HG02642 (cell line): ENCODE measurements around the gene PITX1.

Source experiments
- ATAC-seq: cut with Tn5 transposase; IDR thresholded peaks from one replicate; pipeline ENCODE4 v1.9.1; 2021; ENCODE audit warnings: mild to moderate bottlenecking; ENCODE audit not compliant: unreplicated experiment, poor library complexity

PITX1 gene

GRCh38 chr5:135030956-135031812, 2.8 kb downstream of the PITX1 start:
- no peak for ATAC-seq

GRCh38 chr5:135030123-135030955, 3.7 kb downstream of the PITX1 start:
- no peak for ATAC-seq

DNA sequence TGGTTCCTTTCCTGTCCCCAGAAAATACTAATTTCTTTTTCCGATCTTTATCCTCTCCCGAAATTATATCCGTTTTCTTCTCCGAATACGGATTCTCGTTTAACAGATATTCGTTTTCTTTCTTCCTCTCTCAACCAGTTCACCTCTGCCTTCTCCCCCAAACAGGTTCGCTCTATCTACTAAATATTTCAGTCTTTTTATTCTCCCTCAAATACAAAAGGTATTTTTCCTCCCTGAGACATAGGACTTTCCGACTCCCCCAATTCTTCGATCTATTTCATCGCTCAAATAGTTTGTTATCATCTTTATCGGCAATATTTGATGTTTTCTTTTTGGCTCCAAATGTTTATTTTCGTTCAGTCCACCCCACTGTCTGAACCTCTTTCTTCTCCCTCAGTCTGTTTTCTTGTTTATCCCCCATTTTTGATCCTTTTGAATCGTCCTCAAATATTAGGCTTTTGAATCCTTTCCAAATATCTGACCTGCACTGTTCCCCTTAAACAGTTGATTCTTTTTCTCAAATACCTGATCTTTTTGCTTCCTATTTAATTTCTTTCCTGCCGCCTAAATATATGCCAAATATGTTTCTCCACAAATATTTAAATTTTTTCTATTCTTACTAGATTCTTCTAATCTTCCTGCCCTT, 4.4 kb downstream of the PITX1 start:
- ATAC-seq, result no peak

GRCh38 chr5:135028791-135029476, 5.1 kb downstream of the PITX1 start:
- ATAC-seq, result no peak

- ATAC-seq, result no peak
Measured at GRCh38 chr5:135027697-135028615, 6.1 kb downstream of the PITX1 start.

GRCh38 chr5:135027266-135027696, 6.7 kb downstream of the PITX1 start:
- no peak for ATAC-seq

GRCh38 chr5:135026645-135027265, 7.3 kb downstream of the PITX1 start:
- ATAC-seq, result no peak

DNA sequence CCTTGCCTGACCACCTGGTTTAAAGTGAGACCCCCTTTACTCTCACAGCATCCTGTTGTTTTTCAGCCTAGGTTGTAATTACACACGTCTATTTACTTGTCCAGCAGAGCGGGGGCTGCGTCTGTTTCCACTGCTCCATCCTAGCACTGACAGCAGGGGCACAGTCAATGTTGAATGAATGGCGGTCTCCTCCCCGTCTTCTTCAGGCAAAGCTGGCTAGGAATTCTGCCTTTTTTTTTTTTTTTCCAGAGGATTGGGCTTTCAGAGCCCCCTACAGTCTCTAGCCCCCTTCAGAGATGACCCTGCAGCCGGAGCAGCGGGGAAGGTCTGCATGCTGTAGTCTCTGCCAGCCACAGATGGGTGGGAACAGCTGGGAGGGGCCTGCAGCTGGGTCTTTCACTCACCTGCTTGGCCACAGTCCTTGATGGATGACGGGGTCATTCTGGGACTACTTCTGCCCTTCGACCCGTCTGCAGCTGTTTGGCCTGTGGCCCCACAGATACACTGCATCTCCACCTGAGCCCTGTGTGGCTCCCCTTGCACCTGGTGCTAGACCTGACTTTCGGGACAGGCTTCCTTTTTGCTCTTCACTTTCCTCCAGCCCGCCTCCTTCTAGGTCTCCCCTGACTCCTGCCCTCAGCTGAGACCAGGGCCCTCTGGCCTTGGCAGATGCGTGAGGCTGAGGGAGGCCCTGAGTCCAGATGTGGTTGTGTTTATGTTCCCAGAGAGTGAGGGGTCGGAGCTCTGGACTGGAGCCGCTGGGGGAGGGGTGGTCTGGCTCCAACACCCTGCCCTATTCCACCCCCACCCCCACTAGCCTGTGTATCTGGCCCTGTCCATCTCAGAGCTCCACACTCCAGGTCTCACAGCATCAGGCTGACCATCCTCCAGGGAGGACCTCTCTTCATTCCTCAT, 8.0 kb downstream of the PITX1 start:
- ATAC-seq, result no peak

- ATAC-seq, result no peak
Measured at GRCh38 chr5:135024956-135025729, 8.9 kb downstream of the PITX1 start.

DNA sequence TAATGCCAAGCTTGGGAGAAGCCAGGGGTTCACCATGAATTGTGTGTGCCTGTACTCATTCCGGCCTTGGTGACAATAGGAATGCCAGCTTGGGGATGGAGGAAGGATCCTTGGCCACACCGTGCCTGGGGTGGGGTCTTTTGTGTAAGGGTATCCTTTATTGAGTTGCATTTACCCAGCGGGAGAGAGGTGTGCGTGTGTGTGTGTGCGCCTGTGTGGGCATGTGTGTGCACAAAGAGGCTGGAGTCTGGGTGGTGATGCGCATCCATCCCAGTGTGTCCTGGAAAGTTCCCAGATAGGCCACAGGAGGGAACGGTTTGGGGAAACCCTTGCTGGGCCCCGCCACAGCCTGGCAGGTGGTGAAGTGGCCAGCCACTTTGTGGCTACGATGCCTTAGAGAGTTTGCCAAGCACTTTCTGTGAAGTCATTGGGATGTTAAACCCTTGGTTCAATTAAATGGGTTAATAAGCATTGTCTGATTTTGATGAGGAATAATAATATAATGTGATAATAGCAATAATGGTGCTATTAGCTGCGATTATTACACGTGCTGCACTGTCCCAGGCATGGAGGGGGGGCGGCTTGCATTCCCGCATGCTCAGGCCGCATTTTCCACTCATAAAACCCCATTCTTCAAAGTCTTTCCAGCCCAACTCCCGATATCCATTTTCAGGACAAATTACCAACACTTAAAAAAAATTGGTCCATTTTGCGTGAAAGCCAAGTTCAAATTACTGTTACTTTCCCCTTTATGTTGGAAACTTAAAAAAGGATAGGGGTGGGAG, 13.7 kb downstream of the PITX1 start:
- no peak for ATAC-seq

DNA sequence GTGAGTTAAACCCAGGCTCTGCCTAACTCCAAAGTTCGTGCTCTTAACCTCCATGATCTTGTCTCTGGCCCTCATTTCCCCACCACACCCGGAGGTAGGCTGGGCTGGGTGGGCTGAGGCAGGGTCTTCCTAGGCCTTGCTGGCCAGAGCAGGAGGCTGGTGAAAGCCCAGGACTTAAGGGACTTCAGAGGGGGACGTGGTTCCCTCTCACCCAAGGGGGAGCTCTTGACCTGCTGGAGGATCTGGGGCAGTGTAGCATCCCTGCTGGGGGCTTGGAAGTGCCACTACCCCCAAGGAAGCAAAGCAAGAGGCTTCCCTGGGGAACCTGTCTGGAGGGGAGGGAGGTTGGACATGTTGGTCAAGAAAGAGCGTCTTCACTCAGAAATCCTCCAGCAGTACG, 14.7 kb downstream of the PITX1 start:
- no peak for ATAC-seq

GRCh38 chr5:135018457-135018856, 15.6 kb downstream of the PITX1 start:
- no peak for ATAC-seq

DNA sequence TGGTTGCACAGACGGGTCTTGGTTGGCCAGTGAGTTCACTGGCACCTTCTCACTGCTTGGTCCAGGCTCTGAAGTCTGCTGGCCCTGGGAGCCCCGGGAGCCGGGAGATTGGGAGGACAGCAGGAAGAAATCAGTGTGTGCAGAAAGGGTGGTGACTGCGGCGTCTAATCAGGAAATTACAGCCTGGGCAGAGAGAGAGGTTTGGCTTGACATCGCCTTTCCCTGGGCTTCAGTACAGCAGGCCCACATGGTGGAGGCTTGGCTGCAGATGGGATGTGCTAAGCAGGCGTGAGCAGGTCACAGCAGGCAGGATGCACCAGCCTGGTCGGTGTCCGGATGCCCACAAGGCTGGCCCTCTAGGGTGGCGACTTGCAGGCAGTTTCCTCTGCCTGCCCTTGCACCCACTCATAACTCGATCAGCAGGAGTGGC, 17.2 kb downstream of the PITX1 start:
- ATAC-seq, result no peak

GRCh38 chr5:135015942-135016341, 18.1 kb downstream of the PITX1 start:
- ATAC-seq, result no peak

- ATAC-seq, result no peak
Measured at GRCh38 chr5:135013947-135014570, 20.0 kb downstream of the PITX1 start.

DNA sequence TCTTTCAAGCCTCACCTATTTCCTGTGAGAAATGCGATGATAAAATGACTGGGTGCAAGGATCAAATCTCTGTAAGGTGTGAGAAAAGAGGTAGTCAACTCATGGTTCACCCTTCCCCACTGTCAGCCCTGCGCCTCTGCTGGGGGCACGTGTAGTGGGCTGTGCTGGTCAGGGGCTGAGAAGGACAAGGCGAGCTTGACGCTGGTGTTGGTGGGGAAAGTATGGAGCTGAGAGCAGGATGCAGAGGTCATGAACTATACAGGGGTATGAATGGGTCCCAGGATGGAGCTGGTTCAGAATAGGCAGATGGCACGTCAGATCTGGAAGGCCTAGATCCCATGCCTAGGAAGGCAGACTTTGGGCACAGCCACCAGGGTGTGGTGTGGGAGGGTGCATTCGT, 20.6 kb downstream of the PITX1 start:
- no peak for ATAC-seq
